GM11168 (cell line): ENCODE data around the gene CAB39L.

Source experiments
- in situ Hi-C: fragments of 300-500 bp; cut with MboI; formaldehyde crosslinking; loops from one replicate; pipeline ENCODE4 v1.12.0; 2022; ENCODE audit warnings: low sequenced_read_pairs; ENCODE audit not compliant: unreplicated experiment

Gene CAB39L

DNA sequence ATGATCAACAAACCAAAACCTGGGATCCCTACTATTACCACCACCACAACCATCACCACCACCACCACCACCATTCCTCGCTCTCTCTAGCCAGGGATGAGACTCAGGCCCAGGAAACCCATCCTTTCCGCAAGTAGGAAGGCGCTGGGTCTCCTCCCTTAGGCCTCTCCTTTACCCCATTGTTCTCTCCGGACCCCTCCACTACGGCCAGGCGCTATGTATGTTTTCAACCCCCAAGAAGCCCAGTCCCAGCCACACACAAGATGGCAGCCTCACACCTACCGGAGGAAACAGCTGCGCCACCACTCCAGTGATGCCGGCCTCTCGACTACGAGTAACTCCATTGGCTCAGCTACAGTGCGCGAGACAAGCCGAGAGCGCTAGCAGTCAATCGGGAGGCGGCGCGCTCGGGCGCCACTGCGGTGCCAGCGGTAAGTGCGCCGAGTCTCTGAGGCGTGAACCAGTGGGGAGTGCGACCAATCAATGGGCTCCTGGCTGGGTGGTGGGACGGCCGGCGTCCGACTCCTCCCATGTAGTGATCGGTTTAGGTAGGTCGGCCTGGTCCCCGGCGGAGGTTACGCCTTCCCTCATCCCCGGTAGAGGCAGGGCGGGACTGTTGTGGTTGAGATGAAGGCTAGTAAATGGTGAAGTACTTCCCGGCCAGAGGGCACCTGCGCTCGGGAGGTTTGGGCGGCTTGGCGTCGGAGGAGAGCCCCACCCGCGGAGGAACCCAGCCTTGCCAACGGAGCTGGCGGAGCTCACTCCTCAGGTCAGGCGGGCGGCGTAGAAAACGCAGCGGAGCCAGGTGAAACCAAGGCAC is at the start of gene CAB39L, which contains the start of gene SETDB2:
Gene CAB39L, minus strand, starts transcription at position 361 of the 820 bp plus-strand sequence. CDS start 61,154 bp downstream, outside the sequence.
Gene SETDB2, plus strand, starts transcription at position 571 of the 820 bp plus-strand sequence. CDS start 7,620 bp downstream, outside the sequence.
- in situ Hi-C loops = no loop called here

DNA sequence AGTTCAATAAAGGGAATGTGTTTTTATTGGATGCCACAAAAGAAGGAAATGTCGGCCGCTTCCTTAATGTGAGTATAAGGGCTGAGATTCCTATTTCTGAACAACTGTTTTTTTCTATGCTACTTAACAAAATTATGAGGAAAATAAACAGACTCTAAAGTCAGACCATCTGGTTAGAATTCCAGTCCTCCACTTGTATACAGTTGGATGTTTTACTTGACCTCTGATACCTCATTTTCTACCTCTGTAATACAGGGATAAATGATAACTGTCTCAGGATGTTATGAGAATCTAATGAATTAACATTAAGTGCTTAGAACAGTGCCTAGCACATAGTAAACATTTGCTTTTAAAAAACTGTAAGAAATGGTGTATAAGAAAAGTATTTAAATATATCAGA is 44.7 kb upstream of the CAB39L start:
- in situ Hi-C loops = no loop called here

DNA sequence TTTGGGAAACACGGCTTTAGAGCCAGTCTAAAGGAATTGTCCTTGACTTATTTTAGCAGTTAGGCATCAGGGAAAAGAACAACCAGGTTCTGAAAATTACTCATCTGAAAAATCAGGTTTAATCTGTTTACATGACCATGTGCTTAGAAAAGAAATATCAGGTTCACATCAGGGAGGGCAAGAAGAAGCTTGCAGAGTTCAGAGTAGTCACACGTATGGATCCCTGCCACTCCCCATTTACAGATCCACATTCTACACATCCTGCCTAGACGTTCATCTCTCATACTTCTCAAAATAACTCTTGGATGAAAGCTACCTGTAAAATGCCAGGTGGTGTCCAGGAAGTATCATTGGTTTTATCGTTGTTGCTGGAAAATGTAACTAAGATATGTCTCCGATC is 37.9 kb upstream of the CAB39L start:
- in situ Hi-C loops = no loop called here

DNA sequence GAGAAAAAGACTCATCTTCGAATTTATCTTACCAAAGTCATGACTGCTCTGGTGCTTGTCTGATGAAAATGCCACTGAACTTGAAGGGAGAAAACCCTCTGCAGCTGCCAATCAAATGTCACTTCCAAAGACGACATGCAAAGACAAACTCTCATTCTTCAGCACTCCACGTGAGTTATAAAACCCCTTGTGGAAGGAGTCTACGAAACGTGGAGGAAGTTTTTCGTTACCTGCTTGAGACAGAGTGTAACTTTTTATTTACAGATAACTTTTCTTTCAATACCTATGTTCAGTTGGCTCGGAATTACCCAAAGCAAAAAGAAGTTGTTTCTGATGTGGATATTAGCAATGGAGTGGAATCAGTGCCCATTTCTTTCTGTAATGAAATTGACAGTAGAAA is 32.7 kb upstream of the CAB39L start:
- in situ Hi-C loops = no loop called here

DNA sequence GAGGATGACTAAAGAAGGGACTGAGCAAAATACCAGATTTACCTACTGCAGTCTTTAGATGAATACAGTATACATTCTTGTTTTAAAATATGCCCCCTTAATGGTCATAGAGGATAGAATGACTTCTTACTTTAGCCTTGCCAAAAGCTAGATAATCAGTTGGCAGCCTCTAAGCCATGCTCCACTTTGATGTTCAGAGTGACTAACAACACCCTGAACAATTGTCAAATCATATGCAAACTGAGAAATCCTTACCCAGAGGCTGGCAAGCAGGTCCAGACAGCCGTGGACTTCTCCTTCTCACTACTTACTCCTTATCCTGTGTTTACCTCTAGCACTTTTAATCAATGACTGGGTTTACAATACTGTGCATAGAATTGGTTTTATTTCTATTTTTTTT is 28.3 kb upstream of the CAB39L start:
- in situ Hi-C loops = no loop called here

DNA sequence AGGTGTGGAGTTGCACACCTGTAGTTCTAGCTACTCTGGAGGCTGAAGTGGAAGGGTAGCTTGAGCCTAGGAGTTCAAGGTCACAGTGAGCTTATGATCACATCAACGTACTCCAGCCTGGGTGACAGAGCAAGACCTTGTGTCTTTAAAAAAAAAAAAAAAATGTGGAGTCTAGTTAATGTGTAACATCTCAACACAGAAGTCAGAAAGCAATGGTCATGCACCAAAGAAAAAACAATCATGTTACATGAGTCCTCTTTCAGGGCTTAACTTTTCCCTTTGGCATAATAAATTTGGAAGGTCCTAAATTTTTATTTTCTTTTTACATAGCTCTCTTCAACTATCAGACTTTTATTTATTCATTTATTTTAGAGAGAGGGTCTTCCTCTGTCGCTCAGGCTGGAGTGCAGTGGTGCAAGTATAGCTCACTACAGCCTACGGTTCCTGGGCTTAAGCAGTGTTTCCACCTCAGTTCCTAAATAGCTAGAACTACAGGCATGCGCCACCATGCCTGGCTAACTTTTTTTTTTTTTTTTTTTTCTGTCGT is 22.5 kb upstream of the CAB39L start:
- in situ Hi-C loops = no loop called here

DNA sequence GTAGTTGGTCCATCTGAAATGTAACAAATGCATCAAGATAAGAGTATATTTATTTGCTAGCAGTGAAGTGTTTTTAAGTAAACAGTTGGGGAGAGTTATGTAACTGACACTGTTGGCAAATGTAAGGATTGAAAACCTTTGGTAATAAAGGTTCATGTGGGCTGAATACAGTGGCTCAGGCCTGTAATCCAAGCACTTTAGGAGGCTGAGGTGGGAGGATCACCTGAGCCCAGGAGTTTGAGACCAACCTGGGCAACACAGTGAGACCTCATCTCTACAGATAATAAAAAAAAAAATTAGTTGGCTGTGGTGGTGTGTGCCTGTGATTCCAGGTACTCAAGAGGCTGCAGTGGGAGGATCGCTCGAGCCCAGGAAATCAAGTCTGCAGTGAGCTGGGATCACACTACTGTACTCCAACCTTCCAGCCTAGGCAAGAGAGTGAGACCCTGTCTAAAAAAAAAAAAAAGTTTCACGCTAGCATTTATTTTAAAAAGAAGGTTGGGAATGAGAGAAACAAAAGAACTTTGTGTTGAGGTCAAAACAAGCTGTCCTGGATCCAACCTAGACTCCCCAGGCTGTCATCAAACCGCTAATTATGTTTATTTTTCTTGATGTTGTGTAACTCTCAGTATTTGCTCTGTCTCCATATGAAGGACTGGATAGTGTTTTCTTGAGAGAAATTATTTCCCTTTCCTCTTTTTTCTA is 20.9 kb upstream of the CAB39L start:
- in situ Hi-C loops = no loop called here

DNA sequence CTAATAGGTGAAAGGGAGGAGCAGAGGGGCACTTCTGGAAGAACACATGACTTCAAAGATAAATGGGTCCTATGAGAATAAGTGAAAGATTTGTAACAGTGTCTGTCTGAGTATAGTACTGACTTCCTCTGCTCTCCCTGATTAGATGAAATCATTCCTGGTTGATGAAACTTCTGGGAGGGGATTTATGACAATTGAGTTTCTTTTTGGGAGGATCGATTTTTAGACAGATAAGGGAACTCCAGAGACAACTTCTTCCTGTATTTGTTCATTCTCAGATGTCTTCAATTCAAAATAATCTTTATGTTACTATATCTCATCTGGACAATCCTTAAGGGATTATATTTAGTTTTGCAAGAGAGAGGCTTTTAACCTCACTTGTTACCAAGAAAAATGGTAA is 20.2 kb upstream of the CAB39L start:
- in situ Hi-C loops = no loop called here

DNA sequence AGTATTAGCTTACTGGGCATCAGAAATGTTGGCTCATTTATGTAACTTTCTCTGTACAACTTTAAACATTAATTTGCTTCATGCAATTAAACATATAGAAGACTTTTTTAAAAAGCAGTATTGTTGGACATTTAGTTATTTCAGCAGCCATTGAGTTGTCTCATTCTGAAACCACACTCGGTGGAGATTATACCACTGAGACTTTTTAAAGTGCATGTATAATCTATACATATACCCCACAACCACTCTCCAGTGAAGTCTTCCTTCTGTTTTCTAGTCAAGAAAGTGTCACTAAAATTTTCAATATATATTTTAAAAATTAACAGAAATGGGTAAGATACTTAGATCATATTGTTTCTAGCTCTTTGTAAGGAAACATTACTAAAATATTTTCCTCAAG is 15.7 kb upstream of the CAB39L start:
- in situ Hi-C loops = no loop called here

DNA sequence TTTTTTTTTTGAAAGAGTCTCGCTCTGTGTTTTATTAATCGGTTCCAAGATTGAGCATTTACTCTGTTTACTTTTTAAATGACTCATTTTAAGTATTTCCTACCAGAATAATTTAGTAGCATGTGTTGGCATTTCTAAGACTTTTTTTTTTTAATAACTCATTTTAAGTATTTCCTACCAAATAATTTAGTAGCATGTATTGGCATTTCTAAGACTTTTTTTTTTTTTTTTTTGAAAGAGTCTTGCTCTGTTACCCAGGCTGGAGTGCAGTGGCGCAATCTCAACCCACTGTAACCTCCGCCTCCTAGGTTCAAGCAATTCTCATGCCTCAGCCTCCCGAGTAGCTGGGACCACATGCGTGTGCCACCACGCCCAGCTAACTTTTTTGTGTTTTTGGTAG is 13.4 kb upstream of the CAB39L start:
- in situ Hi-C loops = no loop called here

DNA sequence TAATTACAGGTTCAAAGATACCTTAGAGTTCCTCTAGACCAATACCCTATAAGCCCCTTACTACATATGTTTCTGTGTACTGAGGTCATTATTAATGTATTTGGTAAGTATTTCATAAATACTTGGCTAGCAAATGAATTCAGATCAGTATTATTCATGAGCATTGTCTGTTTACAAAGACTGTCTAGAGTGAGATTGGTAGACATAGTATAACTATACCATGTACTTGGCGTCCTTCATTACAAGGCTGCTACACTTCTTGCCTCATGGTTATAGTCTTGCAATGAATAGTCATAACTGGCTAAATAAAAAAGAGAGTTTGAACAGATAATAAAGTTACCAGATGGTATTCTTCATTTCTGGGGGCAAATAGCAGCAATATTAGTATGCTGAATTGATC is 12.3 kb upstream of the CAB39L start:
- in situ Hi-C loops = no loop called here

DNA sequence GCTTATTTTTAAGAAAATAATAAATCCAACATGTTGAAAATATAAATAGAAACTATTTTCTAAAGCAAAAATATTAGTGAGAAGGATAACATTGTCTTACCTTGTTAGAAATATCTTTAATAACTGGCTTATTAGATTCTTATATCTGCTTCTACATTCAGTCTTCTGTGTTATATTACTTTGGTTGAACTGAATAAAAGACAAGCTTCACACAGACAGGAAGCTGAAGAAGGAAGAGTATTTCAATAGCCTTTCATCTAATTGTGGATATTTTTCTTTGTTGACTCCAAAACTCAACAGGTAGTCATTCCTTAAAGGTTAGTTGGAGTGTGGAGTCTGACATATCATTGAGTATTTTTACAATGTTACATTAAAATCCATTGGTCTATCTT is 11.1 kb upstream of the CAB39L start:
- in situ Hi-C loops = no loop called here

DNA sequence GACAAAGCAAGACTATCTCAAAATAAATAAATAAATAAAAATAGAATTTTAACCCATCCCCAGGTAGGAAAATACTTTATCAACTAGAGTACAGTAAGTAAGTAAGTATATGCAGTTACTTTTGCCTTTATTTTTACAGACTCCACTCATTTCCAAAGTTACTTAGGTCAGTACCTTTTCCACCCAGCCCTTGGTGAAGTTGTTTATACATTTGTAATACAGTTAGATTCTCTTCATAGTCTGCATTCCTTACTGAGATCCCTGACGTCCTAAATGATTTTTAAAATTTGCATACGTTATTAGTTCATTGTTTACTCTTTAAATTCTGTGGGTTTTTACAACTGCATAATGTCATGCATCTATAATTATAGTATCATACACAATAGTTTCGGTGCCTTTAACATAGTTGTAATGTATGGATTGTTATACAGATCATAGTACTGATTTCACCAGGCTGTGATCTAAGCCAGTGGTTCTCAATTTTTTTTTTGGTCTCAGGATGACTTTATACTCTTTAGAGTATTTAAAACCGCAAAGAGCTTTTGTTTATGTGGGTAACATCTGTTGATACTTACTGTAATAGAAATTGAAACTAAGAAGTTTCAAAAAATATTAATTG is 10.6 kb upstream of the CAB39L start:
- in situ Hi-C loops = no loop called here

DNA sequence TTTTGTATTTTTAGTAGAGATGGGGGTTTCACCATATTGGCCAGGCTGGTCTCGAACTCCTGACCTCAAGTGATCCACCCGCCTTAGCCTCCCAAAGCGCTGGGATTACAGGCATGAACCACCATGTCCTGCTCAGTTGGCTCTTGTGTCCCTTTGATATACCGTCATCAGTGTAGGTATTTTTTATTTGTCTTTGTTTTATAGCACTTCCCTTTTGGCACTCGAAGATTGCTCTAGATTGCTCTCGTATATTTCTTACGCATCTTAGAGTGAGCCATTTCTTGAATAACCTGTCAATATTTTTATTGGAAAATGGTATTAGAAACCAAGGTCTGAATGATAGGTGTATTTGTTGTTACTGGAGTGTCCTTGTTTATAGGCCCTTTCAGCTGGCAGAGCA is 9.6 kb upstream of the CAB39L start:
- in situ Hi-C loops = no loop called here

DNA sequence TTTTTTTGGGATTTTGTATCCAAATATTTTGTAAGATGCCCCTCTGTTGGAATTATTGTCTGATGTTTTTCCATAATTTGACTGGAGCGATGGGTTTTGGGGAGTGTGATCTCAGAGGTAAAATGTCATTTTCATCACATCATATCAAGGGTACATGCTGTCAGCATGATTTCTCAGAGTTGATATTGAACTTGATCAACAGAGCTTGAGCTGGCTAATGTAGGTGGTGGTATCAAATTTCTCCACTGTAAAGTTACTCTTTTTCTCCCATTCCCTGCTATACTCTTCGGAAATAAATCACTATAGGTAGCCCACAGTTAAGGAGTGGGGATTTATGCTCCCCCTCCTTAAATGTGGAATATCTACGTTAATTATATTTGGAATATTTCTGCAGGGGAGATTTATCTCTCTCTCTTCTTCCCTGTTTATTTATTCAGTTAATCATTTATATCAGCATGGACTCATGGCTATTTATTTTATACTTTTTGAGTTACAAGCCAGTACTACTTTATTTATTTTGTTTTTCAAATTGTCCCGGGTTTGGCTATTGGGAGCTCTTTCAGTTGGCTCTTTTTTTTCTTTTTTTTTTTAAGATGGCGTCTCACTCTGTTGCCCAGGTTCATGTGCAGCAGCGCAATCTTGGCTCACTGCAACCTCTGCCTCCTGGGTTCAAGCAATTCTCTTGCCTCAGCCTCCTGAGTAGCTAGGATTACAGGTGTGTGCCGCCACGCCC is 9.0 kb upstream of the CAB39L start:
- in situ Hi-C loops = no loop called here

DNA sequence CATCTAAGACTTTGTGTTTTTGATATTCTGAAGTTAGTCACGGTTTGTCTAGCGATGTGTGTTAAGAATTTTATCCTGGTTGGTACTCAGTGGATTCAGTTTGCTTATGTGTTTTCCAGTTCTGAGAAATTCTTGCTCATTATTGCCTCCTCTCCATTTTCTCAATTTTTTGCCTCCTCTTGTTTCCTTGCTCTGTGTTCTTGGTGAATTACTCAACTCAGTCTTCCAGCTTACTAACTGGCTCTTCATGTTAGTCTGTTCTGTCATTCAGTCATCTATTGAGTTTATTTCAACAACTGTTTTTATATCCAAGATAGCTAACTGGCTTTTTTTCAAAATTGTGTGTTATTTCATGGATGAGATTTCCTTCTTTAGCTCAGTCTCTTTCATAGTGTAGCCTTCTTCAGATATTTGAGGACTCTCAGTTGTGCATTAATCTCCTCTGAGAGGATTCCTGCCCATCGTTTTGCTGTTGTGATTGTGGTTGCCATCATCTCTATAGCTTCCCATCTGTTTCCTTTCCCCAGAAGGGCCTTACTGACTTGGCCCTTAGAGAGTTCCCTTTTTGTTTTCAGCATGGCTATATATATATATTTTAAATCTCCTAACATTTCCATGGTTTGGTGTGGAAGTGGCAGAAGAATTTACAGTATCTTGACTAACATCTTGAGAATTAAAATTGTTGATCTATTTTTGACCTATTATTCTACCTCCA is 6.4 kb upstream of the CAB39L start:
- in situ Hi-C loops = no loop called here

DNA sequence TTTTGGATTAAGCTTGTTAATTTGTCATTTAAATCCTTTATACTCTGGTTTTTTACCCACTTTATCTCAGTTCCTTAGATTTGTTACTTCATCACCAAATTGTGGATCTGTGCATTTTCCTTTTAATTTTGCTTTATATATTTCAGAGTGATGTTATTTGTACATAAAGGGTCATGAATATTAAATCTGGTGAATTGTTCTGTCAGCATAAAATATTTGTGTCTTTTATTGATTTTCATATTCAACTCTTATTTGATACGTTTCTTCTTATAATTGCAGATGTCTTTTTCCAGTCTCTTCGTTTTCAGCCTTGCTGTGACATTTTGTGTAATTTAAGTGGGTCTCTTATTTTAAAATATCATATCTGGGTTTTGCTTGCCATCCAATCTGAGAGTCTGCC is 4.9 kb upstream of the CAB39L start:
- in situ Hi-C loops = no loop called here

DNA sequence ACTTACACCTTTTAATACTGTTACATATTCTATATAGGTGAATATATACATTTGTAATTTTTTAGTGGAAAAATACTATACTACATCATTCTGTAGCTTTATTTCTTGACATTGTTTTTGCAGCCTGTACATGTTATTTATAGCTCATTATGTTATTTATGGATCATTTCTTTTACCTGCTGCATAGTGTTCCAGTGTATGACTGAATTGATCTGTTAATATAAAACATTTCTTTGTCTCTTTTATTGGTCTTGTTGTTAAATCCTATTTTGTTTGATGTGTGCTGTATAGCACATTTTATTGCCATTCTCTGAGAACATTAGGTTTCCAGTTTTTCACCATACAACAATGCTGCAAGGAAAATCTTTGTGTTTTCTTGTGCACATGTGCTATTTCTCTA is 2.6 kb upstream of the CAB39L start:
- in situ Hi-C loops = no loop called here

DNA sequence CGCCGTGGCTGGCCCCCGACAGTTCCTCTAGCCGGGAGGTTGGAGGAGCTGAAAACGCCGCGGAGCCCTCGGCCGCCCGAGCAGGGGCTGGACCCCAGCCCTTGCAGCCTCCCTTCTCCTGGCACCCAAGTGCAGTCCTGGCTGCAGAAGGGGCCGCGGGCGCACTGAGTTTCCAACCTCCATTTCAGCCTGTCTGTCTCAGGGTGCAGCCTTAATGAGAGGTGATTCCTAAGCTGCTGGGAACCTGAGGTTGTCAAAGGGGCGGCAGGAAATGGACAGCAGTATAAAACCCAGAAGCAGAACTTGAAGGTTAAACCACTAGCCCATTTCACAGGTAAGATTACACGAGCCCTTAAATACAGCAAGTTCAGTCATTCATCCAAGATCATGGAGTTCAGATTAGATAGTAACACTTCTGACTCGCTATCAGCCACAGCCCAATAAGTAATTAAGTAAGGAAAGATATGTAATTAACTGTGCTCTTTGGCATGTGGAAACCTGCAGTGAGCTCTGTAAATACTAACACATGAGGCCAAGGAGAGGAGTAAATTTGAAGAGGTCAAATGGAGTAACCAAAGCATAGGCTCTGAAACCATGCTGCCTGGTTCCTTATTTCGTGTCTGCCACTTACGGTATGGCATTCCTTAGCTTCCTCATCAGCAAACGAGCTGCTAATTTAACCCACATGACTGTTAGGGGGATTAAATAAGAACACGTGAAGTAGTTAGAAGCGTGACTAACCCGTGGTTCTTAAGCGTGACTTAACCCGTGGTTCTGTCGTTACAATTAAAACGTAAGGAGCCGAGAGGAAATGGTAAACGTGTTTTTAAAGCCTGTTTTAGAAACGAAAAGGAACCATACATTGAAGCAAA is 896 bp upstream of the CAB39L start:
- in situ Hi-C loops = no loop called here
